SH-SY5Y (cell line): ENCODE results near the gene C5orf63.

ENCODE experiments used
- GATA2 ChIP-seq: IDR thresholded peaks from 2 replicates; pipeline ENCODE4 v1.6.1; 2011; ENCODE audit warnings: mild to moderate bottlenecking, low read depth, low read length
- GATA3 ChIP-seq: IDR thresholded peaks from 2 replicates; pipeline ENCODE4 v1.6.1; 2011; ENCODE audit warnings: low read depth, mild to moderate bottlenecking, low read length, moderate library complexity

GRCh38 chr5:127029581-127030258, 43.6 kb downstream of the C5orf63 start:
- TF ChIP-seq GATA3 (no peak), GATA2 (no peak)
